Astrocyte (in vitro differentiated cells and primary cell): Measurements from ENCODE around the gene SETD1B. TPM values are rescaled to one million over a fixed set of nuclear protein-coding genes. Genes with fewer than 3 reads are reported as not detected.
A peak's percentile ranks its signal among the peaks of the same experiment; 100 is the strongest.

Experiments used
- DNase-seq: peaks from one replicate; pipeline ENCODE4 v3.0.0-alpha.2; 2010; ENCODE audit warnings: low read depth
- FAIRE-seq: peaks from 2 replicates; lab custom pipeline; 2011; peaks lifted over from hg19 to GRCh38; lab: Jason Lieb, UNC
- H2AFZ ChIP-seq: 2 replicates; pipeline ENCODE4 v1.6.0; 2012; ENCODE audit warnings: low read depth, low read length, inconsistent platforms
- H3K27ac ChIP-seq: 2 replicates; pipeline ENCODE4 v1.5.1; 2011; ENCODE audit warnings: low read depth, low read length, inconsistent platforms
- H3K27me3 ChIP-seq: 2 replicates; pipeline ENCODE4 v1.6.0; 2011; ENCODE audit warnings: low read length, inconsistent platforms; ENCODE audit not compliant: insufficient read depth
- H3K36me3 ChIP-seq: 2 replicates; pipeline ENCODE4 v1.5.1; 2011; ENCODE audit warnings: low read length, inconsistent platforms; ENCODE audit not compliant: insufficient read depth
- H3K4me1 ChIP-seq: 2 replicates; pipeline ENCODE4 v1.5.1; 2011; ENCODE audit warnings: low read length, inconsistent platforms; ENCODE audit not compliant: insufficient read depth
- H3K4me2 ChIP-seq: 2 replicates; pipeline ENCODE4 v1.6.0; 2012; ENCODE audit warnings: low read length, inconsistent platforms
- H3K4me3 ChIP-seq: 2 replicates; pipeline ENCODE4 v1.5.1; 2011; ENCODE audit warnings: low read depth, mild to moderate bottlenecking, low read length, inconsistent platforms; ENCODE audit not compliant: insufficient read depth
- H3K79me2 ChIP-seq: 2 replicates; pipeline ENCODE4 v1.6.0; 2012; ENCODE audit warnings: mild to moderate bottlenecking, low read length, inconsistent platforms; ENCODE audit not compliant: insufficient read depth
- H3K9ac ChIP-seq: 2 replicates; pipeline ENCODE4 v1.6.0; 2012; ENCODE audit warnings: mild to moderate bottlenecking, low read length, inconsistent platforms
- H3K9me3 ChIP-seq: 2 replicates; pipeline ENCODE4 v1.5.1; 2012; ENCODE audit warnings: low read depth, mild to moderate bottlenecking, low read length, inconsistent platforms; ENCODE audit not compliant: insufficient read depth
- H4K20me1 ChIP-seq: 2 replicates; pipeline ENCODE4 v1.6.0; 2012; ENCODE audit warnings: low read length, inconsistent platforms; ENCODE audit not compliant: insufficient read depth
- H3K27ac Mint-ChIP-seq: one replicate; pipeline ENCODE4 v1.8.0; 2021; ENCODE audit warnings: mild to moderate bottlenecking, mixed read lengths; ENCODE audit not compliant: unreplicated experiment
- H3K27me3 Mint-ChIP-seq: one replicate; pipeline ENCODE4 v1.8.0; 2021; ENCODE audit warnings: low read depth, mixed read lengths; ENCODE audit not compliant: unreplicated experiment
- H3K36me3 Mint-ChIP-seq: one replicate; pipeline ENCODE4 v1.8.0; 2021; ENCODE audit warnings: low read depth, mixed read lengths; ENCODE audit not compliant: unreplicated experiment
- H3K4me1 Mint-ChIP-seq: one replicate; pipeline ENCODE4 v1.8.0; 2021; ENCODE audit warnings: low read depth, mixed read lengths; ENCODE audit not compliant: unreplicated experiment
- H3K4me3 Mint-ChIP-seq: one replicate; pipeline ENCODE4 v1.8.0; 2021; ENCODE audit warnings: mild to moderate bottlenecking, moderate library complexity, mixed read lengths; ENCODE audit not compliant: unreplicated experiment
- H3K9me3 Mint-ChIP-seq: one replicate; pipeline ENCODE4 v1.8.0; 2021; ENCODE audit warnings: mild to moderate bottlenecking, mixed read lengths; ENCODE audit not compliant: unreplicated experiment
- CTCF ChIP-seq: IDR thresholded peaks from 2 replicates; pipeline ENCODE4 v1.5.1; 2011; ENCODE audit warnings: low read depth, mild to moderate bottlenecking, inconsistent platforms, low read length, moderate library complexity; ENCODE audit not compliant: insufficient read depth
- EZH2 ChIP-seq: IDR thresholded peaks from 2 replicates; pipeline ENCODE4 v1.6.1; 2012; ENCODE audit warnings: mild to moderate bottlenecking, low read length, inconsistent platforms; ENCODE audit not compliant: insufficient read depth
- total RNA-seq: library from RNA; stranded (reverse); gene quantifications from 2 replicates; pipeline ENCODE4 v1.2.1, GENCODE V29; 2021

The SETD1B gene
- total RNA-seq, 1 donor from 2014 or later = 24.0 TPM

GRCh38 chr12:121871467-121871866 is 67.7 kb downstream of the SETD1B start:
- Mint-ChIP-seq H3K4me3 (no peak overlapping the region), H3K4me1 (peaks cover 6% of the 10 kb centered on the region), H3K27ac (no peak overlapping the region), H3K36me3 (no peaks in the 10 kb centered on the region), H3K9me3 (no peaks in the 10 kb centered on the region), H3K27me3 (no peaks in the 10 kb centered on the region)
- no peak overlapping the region for H3K4me2 ChIP-seq
- no peak overlapping the region for H3K27ac ChIP-seq
- no peaks in the 10 kb centered on the region for H4K20me1 ChIP-seq
- TF ChIP-seq EZH2 (no peak), CTCF (no peak)
- H2AFZ ChIP-seq = no peak overlapping the region
- no peaks in the 10 kb centered on the region for H3K79me2 ChIP-seq
- DNase-seq = no peak
- H3K9ac ChIP-seq = no peak overlapping the region
- H3K27me3 ChIP-seq = no peaks in the 10 kb centered on the region
- H3K36me3 ChIP-seq = no peaks in the 10 kb centered on the region
- H3K4me3 ChIP-seq = no peak overlapping the region
- H3K4me1 ChIP-seq = peaks cover 6% of the 10 kb centered on the region
- FAIRE-seq = no peak
- no peaks in the 10 kb centered on the region for H3K9me3 ChIP-seq

- Histone ChIP-seq H4K20me1 (no peaks in the 10 kb centered on the region), H3K27me3 (no peaks in the 10 kb centered on the region), H2AFZ (peak overlapping the region; percentile 46), H3K4me1 (peaks cover 6% of the 10 kb centered on the region), H3K36me3 (no peaks in the 10 kb centered on the region), H3K27ac (peak overlapping the region; percentile 30), H3K79me2 (no peaks in the 10 kb centered on the region), H3K4me3 (no peak overlapping the region), H3K4me2 (peak overlapping the region; percentile 49), H3K9me3 (no peaks in the 10 kb centered on the region), H3K9ac (peak overlapping the region; percentile 37)
- Mint-ChIP-seq H3K27ac (peak overlapping the region; percentile 70), H3K36me3 (no peaks in the 10 kb centered on the region), H3K4me3 (peak overlapping the region; percentile 5), H3K27me3 (peaks cover under 1% of the 10 kb centered on the region), H3K4me1 (peaks cover 6% of the 10 kb centered on the region), H3K9me3 (no peaks in the 10 kb centered on the region)
- TF ChIP-seq CTCF = no peak
- TF ChIP-seq EZH2 = no peak
- FAIRE-seq (peak; percentile 43), DNase-seq (peak; percentile 93)
Observed at GRCh38 chr12:121872546-121873215, 68.9 kb downstream of the SETD1B start.

- Histone ChIP-seq H3K4me1 (peaks cover 6% of the 10 kb centered on the region), H4K20me1 (no peaks in the 10 kb centered on the region), H3K9ac (no peak overlapping the region), H3K4me3 (no peak overlapping the region), H2AFZ (no peak overlapping the region), H3K9me3 (no peaks in the 10 kb centered on the region), H3K79me2 (no peaks in the 10 kb centered on the region), H3K36me3 (no peaks in the 10 kb centered on the region), H3K4me2 (peak overlapping the region; percentile 49), H3K27me3 (no peaks in the 10 kb centered on the region), H3K27ac (peak overlapping the region; percentile 7)
- H3K27me3 Mint-ChIP-seq = peaks cover 4% of the 10 kb centered on the region
- H3K9me3 Mint-ChIP-seq = no peaks in the 10 kb centered on the region
- DNase-seq = no peak
- H3K4me3 Mint-ChIP-seq = no peak overlapping the region
- no peaks in the 10 kb centered on the region for H3K36me3 Mint-ChIP-seq
- peak overlapping the region; percentile 70 for H3K27ac Mint-ChIP-seq
- H3K4me1 Mint-ChIP-seq = peaks cover 6% of the 10 kb centered on the region
- FAIRE-seq = no peak
- TF ChIP-seq EZH2 = no peak
- TF ChIP-seq CTCF = no peak
Observed at GRCh38 chr12:121873216-121873569, 69.4 kb downstream of the SETD1B start.
